Glutamatergic neuron (in vitro differentiated cells): ENCODE data around the gene IL21. TPM values are rescaled to one million over a fixed set of nuclear protein-coding genes. Genes with fewer than 3 reads are reported as not detected.

Source experiments
- DNase-seq: peaks from one replicate; pipeline ENCODE4 v3.0.0; 2022
- H3K27ac Mint-ChIP-seq: one replicate; pipeline ENCODE4 v1.8.0; 2020; ENCODE audit warnings: mild to moderate bottlenecking, mixed read lengths, inconsistent platforms; ENCODE audit not compliant: unreplicated experiment
- H3K27me3 Mint-ChIP-seq: one replicate; pipeline ENCODE4 v1.8.0; 2020; ENCODE audit warnings: mild to moderate bottlenecking, moderate library complexity, mixed read lengths, inconsistent platforms; ENCODE audit not compliant: unreplicated experiment
- H3K36me3 Mint-ChIP-seq: one replicate; pipeline ENCODE4 v1.8.0; 2020; ENCODE audit warnings: mild to moderate bottlenecking, mixed read lengths, inconsistent platforms; ENCODE audit not compliant: unreplicated experiment
- H3K4me1 Mint-ChIP-seq: one replicate; pipeline ENCODE4 v1.8.0; 2020; ENCODE audit warnings: mild to moderate bottlenecking, low read depth, mixed read lengths, inconsistent platforms; ENCODE audit not compliant: unreplicated experiment
- H3K4me3 Mint-ChIP-seq: one replicate; pipeline ENCODE4 v1.8.0; 2020; ENCODE audit warnings: mild to moderate bottlenecking, mixed read lengths, inconsistent platforms; ENCODE audit not compliant: unreplicated experiment
- H3K9me3 Mint-ChIP-seq: one replicate; pipeline ENCODE4 v1.8.0; 2020; ENCODE audit warnings: mild to moderate bottlenecking, moderate library complexity, mixed read lengths, inconsistent platforms; ENCODE audit not compliant: unreplicated experiment
- CTCF ChIP-seq: fragments of 200-600 bp; sonication (generic); IDR thresholded peaks from one replicate; pipeline ENCODE4 v1.5.0; 2021; ENCODE audit not compliant: partially characterized antibody, unreplicated experiment
- total RNA-seq: library from RNA; stranded (reverse); fragmentation: NEBNext Ultra II Directional; extraction: Animal tissue kit (Norgen Biotek cat#: 25700); gene quantifications from one replicate; pipeline ENCODE4 v1.2.1, GENCODE V29; 2021; ENCODE audit not compliant: unreplicated experiment

Gene IL21
- total RNA-seq, 1 donor from 2014 or later, result not detected

- H3K36me3 Mint-ChIP-seq, result no peaks in the 10 kb centered on the region
- no peak overlapping the region for H3K27ac Mint-ChIP-seq
- no peak overlapping the region for H3K4me3 Mint-ChIP-seq
These were observed 3.3 kb upstream of the IL21 start for GRCh38 chr4:122624205-122624604.

GRCh38 chr4:122623637-122624166 is 2.8 kb upstream of the IL21 start:
- Mint-ChIP-seq H3K27me3 (no peaks in the 10 kb centered on the region), H3K27ac (no peak overlapping the region), H3K4me1 (no peaks in the 10 kb centered on the region), H3K36me3 (no peaks in the 10 kb centered on the region), H3K4me3 (no peak overlapping the region), H3K9me3 (no peaks in the 10 kb centered on the region)
- DNase-seq, result no peak
- no peak for TF ChIP-seq CTCF

More at GRCh38 chr4:122624205-122624604, 3.3 kb upstream of the IL21 start:
- no peak for TF ChIP-seq CTCF
- no peaks in the 10 kb centered on the region for H3K27me3 Mint-ChIP-seq
- no peak for DNase-seq
- no peaks in the 10 kb centered on the region for H3K9me3 Mint-ChIP-seq
- no peaks in the 10 kb centered on the region for H3K4me1 Mint-ChIP-seq

GRCh38 chr4:122622400-122622799 is 1.5 kb upstream of the IL21 start:
- no peak for TF ChIP-seq CTCF
- Mint-ChIP-seq H3K4me1 (no peaks in the 10 kb centered on the region), H3K27ac (no peak overlapping the region), H3K27me3 (no peaks in the 10 kb centered on the region), H3K9me3 (no peaks in the 10 kb centered on the region), H3K36me3 (no peaks in the 10 kb centered on the region), H3K4me3 (no peak overlapping the region)
- DNase-seq, result no peak

GRCh38 chr4:122619611-122620010 is 1.3 kb downstream of the IL21 start:
- DNase-seq, result no peak
- no peaks in the 10 kb centered on the region for H3K9me3 Mint-ChIP-seq
- no peak overlapping the region for H3K27ac Mint-ChIP-seq
- no peak overlapping the region for H3K4me3 Mint-ChIP-seq
- no peaks in the 10 kb centered on the region for H3K36me3 Mint-ChIP-seq
- no peak for TF ChIP-seq CTCF
- no peaks in the 10 kb centered on the region for H3K27me3 Mint-ChIP-seq
- no peaks in the 10 kb centered on the region for H3K4me1 Mint-ChIP-seq

- DNase-seq, result no peak
- Mint-ChIP-seq H3K4me1 (no peaks in the 10 kb centered on the region), H3K27ac (no peak overlapping the region), H3K36me3 (no peaks in the 10 kb centered on the region), H3K9me3 (no peaks in the 10 kb centered on the region), H3K27me3 (no peaks in the 10 kb centered on the region), H3K4me3 (no peak overlapping the region)
- TF ChIP-seq CTCF, result no peak
These were observed 3.0 kb downstream of the IL21 start for GRCh38 chr4:122617597-122618593.
